Astrocyte (in vitro differentiated cells and primary cell): ENCODE results near the gene PCDHGA11. TPM values are rescaled to one million over a fixed set of nuclear protein-coding genes. Genes with fewer than 3 reads are reported as not detected.

ENCODE experiments used
- DNase-seq: peaks from one replicate; pipeline ENCODE4 v3.0.0-alpha.2; 2010; ENCODE audit warnings: low read depth
- FAIRE-seq: peaks from 2 replicates; lab custom pipeline; 2011; peaks lifted over from hg19 to GRCh38; lab: Jason Lieb, UNC
- H2AFZ ChIP-seq: 2 replicates; pipeline ENCODE4 v1.6.0; 2012; ENCODE audit warnings: low read depth, low read length, inconsistent platforms
- H3K27ac ChIP-seq: 2 replicates; pipeline ENCODE4 v1.5.1; 2011; ENCODE audit warnings: low read depth, low read length, inconsistent platforms
- H3K27me3 ChIP-seq: 2 replicates; pipeline ENCODE4 v1.6.0; 2011; ENCODE audit warnings: low read length, inconsistent platforms; ENCODE audit not compliant: insufficient read depth
- H3K36me3 ChIP-seq: 2 replicates; pipeline ENCODE4 v1.5.1; 2011; ENCODE audit warnings: low read length, inconsistent platforms; ENCODE audit not compliant: insufficient read depth
- H3K4me1 ChIP-seq: 2 replicates; pipeline ENCODE4 v1.5.1; 2011; ENCODE audit warnings: low read length, inconsistent platforms; ENCODE audit not compliant: insufficient read depth
- H3K4me2 ChIP-seq: 2 replicates; pipeline ENCODE4 v1.6.0; 2012; ENCODE audit warnings: low read length, inconsistent platforms
- H3K4me3 ChIP-seq: 2 replicates; pipeline ENCODE4 v1.5.1; 2011; ENCODE audit warnings: low read depth, mild to moderate bottlenecking, low read length, inconsistent platforms; ENCODE audit not compliant: insufficient read depth
- H3K79me2 ChIP-seq: 2 replicates; pipeline ENCODE4 v1.6.0; 2012; ENCODE audit warnings: mild to moderate bottlenecking, low read length, inconsistent platforms; ENCODE audit not compliant: insufficient read depth
- H3K9ac ChIP-seq: 2 replicates; pipeline ENCODE4 v1.6.0; 2012; ENCODE audit warnings: mild to moderate bottlenecking, low read length, inconsistent platforms
- H3K9me3 ChIP-seq: 2 replicates; pipeline ENCODE4 v1.5.1; 2012; ENCODE audit warnings: low read depth, mild to moderate bottlenecking, low read length, inconsistent platforms; ENCODE audit not compliant: insufficient read depth
- H4K20me1 ChIP-seq: 2 replicates; pipeline ENCODE4 v1.6.0; 2012; ENCODE audit warnings: low read length, inconsistent platforms; ENCODE audit not compliant: insufficient read depth
- H3K27ac Mint-ChIP-seq: one replicate; pipeline ENCODE4 v1.8.0; 2021; ENCODE audit warnings: mild to moderate bottlenecking, mixed read lengths; ENCODE audit not compliant: unreplicated experiment
- H3K27me3 Mint-ChIP-seq: one replicate; pipeline ENCODE4 v1.8.0; 2021; ENCODE audit warnings: low read depth, mixed read lengths; ENCODE audit not compliant: unreplicated experiment
- H3K36me3 Mint-ChIP-seq: one replicate; pipeline ENCODE4 v1.8.0; 2021; ENCODE audit warnings: low read depth, mixed read lengths; ENCODE audit not compliant: unreplicated experiment
- H3K4me1 Mint-ChIP-seq: one replicate; pipeline ENCODE4 v1.8.0; 2021; ENCODE audit warnings: low read depth, mixed read lengths; ENCODE audit not compliant: unreplicated experiment
- H3K4me3 Mint-ChIP-seq: one replicate; pipeline ENCODE4 v1.8.0; 2021; ENCODE audit warnings: mild to moderate bottlenecking, moderate library complexity, mixed read lengths; ENCODE audit not compliant: unreplicated experiment
- H3K9me3 Mint-ChIP-seq: one replicate; pipeline ENCODE4 v1.8.0; 2021; ENCODE audit warnings: mild to moderate bottlenecking, mixed read lengths; ENCODE audit not compliant: unreplicated experiment
- EZH2 ChIP-seq: IDR thresholded peaks from 2 replicates; pipeline ENCODE4 v1.6.1; 2012; ENCODE audit warnings: mild to moderate bottlenecking, low read length, inconsistent platforms; ENCODE audit not compliant: insufficient read depth
- total RNA-seq: library from RNA; stranded (reverse); gene quantifications from 2 replicates; pipeline ENCODE4 v1.2.1, GENCODE V29; 2021
- TF ChIP-seq, protein P1 (sequence below): IDR thresholded peaks from 2 replicates; pipeline ENCODE4 v1.5.1; 2011; ENCODE audit warnings: low read depth, mild to moderate bottlenecking, inconsistent platforms, low read length, moderate library complexity; ENCODE audit not compliant: insufficient read depth

The PCDHGA11 gene
- total RNA-seq, 1 donor from 2014 or later, result 5.3 TPM

DNA sequence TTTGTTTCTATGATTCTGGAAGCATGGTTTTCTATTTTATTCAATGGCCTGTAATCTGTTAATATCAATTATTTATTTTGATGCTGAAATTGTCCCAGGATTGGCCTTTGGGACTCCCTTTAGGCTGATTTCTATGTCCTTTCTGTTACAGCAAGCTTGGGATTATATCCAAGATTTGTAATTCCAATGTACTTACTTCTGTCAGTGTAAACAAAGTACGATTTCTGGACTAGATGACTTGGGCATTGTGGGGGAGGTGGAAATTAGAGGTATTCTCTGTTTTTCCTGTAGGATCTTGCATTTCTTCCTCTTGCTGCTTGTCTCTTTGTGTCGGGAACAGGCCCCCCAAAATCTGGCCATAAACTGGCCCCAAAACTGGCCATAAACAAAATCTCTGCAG is 13.2 kb downstream of the PCDHGA11 start:
- Histone ChIP-seq H3K4me1 (no peaks in the 10 kb centered on the region), H3K36me3 (no peaks in the 10 kb centered on the region), H3K9ac (no peak overlapping the region), H3K27me3 (no peaks in the 10 kb centered on the region), H3K4me3 (no peak overlapping the region), H3K79me2 (peaks cover 12% of the 10 kb centered on the region), H3K9me3 (peaks cover 20% of the 10 kb centered on the region), H2AFZ (no peak overlapping the region), H3K4me2 (no peak overlapping the region), H3K27ac (no peak overlapping the region), H4K20me1 (no peaks in the 10 kb centered on the region)
- peaks cover 33% of the 10 kb centered on the region for H3K36me3 Mint-ChIP-seq
- no peak overlapping the region for H3K4me3 Mint-ChIP-seq
- H3K27me3 Mint-ChIP-seq, result no peaks in the 10 kb centered on the region
- DNase-seq, result no peak
- TF ChIP-seq EZH2, result no peak
- TF ChIP-seq, protein P1, sequence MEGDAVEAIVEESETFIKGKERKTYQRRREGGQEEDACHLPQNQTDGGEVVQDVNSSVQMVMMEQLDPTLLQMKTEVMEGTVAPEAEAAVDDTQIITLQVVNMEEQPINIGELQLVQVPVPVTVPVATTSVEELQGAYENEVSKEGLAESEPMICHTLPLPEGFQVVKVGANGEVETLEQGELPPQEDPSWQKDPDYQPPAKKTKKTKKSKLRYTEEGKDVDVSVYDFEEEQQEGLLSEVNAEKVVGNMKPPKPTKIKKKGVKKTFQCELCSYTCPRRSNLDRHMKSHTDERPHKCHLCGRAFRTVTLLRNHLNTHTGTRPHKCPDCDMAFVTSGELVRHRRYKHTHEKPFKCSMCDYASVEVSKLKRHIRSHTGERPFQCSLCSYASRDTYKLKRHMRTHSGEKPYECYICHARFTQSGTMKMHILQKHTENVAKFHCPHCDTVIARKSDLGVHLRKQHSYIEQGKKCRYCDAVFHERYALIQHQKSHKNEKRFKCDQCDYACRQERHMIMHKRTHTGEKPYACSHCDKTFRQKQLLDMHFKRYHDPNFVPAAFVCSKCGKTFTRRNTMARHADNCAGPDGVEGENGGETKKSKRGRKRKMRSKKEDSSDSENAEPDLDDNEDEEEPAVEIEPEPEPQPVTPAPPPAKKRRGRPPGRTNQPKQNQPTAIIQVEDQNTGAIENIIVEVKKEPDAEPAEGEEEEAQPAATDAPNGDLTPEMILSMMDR, result no peak
- H3K4me1 Mint-ChIP-seq, result no peaks in the 10 kb centered on the region
- no peak for FAIRE-seq
- H3K9me3 Mint-ChIP-seq, result peaks cover 20% of the 10 kb centered on the region
- no peak overlapping the region for H3K27ac Mint-ChIP-seq

- Mint-ChIP-seq H3K4me1 (peaks cover 5% of the 10 kb centered on the region), H3K36me3 (peaks cover 32% of the 10 kb centered on the region), H3K9me3 (peaks cover under 1% of the 10 kb centered on the region), H3K27me3 (no peaks in the 10 kb centered on the region), H3K27ac (no peak overlapping the region), H3K4me3 (no peak overlapping the region)
- H3K79me2 ChIP-seq, result peaks cover 12% of the 10 kb centered on the region
- TF ChIP-seq, protein P1, result no peak
- no peak for TF ChIP-seq EZH2
- H3K4me1 ChIP-seq, result no peaks in the 10 kb centered on the region
- DNase-seq (no peak), FAIRE-seq (peak; percentile 47)
- no peak overlapping the region for H2AFZ ChIP-seq
- H3K36me3 ChIP-seq, result no peaks in the 10 kb centered on the region
- peaks cover 1% of the 10 kb centered on the region for H4K20me1 ChIP-seq
- H3K9ac ChIP-seq, result no peak overlapping the region
- peaks cover 9% of the 10 kb centered on the region for H3K9me3 ChIP-seq
- no peak overlapping the region for H3K4me3 ChIP-seq
- no peak overlapping the region for H3K27ac ChIP-seq
- H3K27me3 ChIP-seq, result no peaks in the 10 kb centered on the region
- peak overlapping the region; percentile 0 for H3K4me2 ChIP-seq
These were observed 16.4 kb downstream of the PCDHGA11 start for GRCh38 chr5:141437221-141437620.

- Histone ChIP-seq H3K4me1 (no peaks in the 10 kb centered on the region), H3K36me3 (no peaks in the 10 kb centered on the region), H3K79me2 (peaks cover 13% of the 10 kb centered on the region), H3K27ac (no peak overlapping the region), H3K4me2 (no peak overlapping the region), H3K27me3 (no peaks in the 10 kb centered on the region), H3K9me3 (peaks cover 8% of the 10 kb centered on the region), H3K9ac (no peak overlapping the region), H3K4me3 (no peak overlapping the region), H2AFZ (no peak overlapping the region), H4K20me1 (peaks cover 4% of the 10 kb centered on the region)
- TF ChIP-seq EZH2, result no peak
- TF ChIP-seq, protein P1, result peak; percentile 11
- peaks cover 21% of the 10 kb centered on the region for H3K36me3 Mint-ChIP-seq
- peaks cover 5% of the 10 kb centered on the region for H3K4me1 Mint-ChIP-seq
- no peaks in the 10 kb centered on the region for H3K27me3 Mint-ChIP-seq
- H3K4me3 Mint-ChIP-seq, result no peak overlapping the region
- DNase-seq, result peak; percentile 38
- H3K27ac Mint-ChIP-seq, result no peak overlapping the region
- FAIRE-seq, result no peak
- no peaks in the 10 kb centered on the region for H3K9me3 Mint-ChIP-seq
These were observed 18.7 kb downstream of the PCDHGA11 start for GRCh38 chr5:141439411-141440141.
